Activated CD8-positive, alpha-beta memory T cell treated with anti-CD3 and anti-CD28 coated beads for 4 hours (primary cell): Measurements from ENCODE around the gene KIF4B.

Experiments used
- DNase-seq, 2 donors: peaks; one replicate each; pipeline ENCODE4 v3.0.0-alpha.2; 2020; ENCODE audit warnings: low read depth in 2 of 2

The KIF4B gene

GRCh38 chr5:155056644-155057269 is 43.2 kb downstream of the KIF4B start:
- DNase-seq, result no peak

- no peak for DNase-seq
Observed at GRCh38 chr5:155057626-155058025, 44.1 kb downstream of the KIF4B start.

- DNase-seq, result no peak
Observed at GRCh38 chr5:155064580-155064979, 51.0 kb downstream of the KIF4B start.

DNA sequence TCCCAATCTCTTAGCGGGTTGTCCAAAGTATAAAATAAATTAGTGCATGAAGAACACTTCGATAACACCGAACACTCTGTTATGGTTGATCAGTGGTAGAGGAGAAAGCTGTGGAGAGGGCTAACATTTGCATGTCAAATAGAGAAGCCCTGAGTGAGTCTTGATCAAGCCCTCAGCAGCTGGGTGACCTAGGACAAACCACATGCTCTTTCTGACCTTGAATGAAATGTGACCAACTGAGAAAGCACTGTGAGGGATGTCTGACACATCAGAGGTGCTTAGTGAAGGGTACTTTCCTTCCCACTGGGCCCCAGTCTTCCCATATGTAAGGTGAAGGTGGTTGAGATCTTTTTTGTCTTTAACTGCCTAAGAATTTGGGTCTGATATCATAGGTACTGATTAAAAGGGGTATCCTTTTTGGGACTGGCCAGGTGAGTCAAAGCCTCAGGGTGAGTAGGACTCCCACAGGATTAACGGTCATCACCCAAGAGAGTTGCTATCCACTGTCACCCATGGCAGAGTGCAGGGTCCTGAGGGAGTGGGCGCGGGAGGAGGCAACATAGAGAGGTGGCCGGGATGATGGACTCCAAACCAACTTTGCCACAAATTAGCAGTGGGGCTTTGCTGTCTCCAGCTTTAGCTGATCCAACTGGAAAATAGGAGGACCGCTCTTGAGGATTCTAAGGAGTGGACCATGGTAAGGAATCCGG is 53.5 kb downstream of the KIF4B start:
- DNase-seq, result no peak
